RWPE2 (cell line): ENCODE measurements around the gene HOXD4.
A peak's percentile ranks its signal among the peaks of the same experiment; 100 is the strongest.

Experiments used
- ATAC-seq: fragments of 200-7000 bp; cut with Tn5 transposase; 3 replicates; pipeline ENCODE4 v1.9.1; 2021; ENCODE audit warnings: low read depth
- DNase-seq: peaks from one replicate; pipeline ENCODE4 v3.0.0-alpha.2; 2020; ENCODE audit warnings: low spot score
- H3K27ac ChIP-seq: fragments of 450-650 bp; 2 replicates; pipeline ENCODE4 v1.5.1; 2017; ENCODE audit warnings: mild to moderate bottlenecking; ENCODE audit not compliant: poor library complexity, severe bottlenecking
- H3K27me3 ChIP-seq: fragments of 250-450 bp; sonication (Bioruptor Pico); 2 replicates; pipeline ENCODE4 v1.5.1; 2021; ENCODE audit warnings: mild to moderate bottlenecking, moderate library complexity; ENCODE audit not compliant: insufficient read depth, poor library complexity, severe bottlenecking
- H3K36me3 ChIP-seq: fragments of 250-450 bp; sonication (Bioruptor Pico); 2 replicates; pipeline ENCODE4 v1.5.1; 2020; ENCODE audit warnings: low read depth, mild to moderate bottlenecking, moderate library complexity
- H3K4me1 ChIP-seq: fragments of 250-450 bp; sonication (Bioruptor Pico); 2 replicates; pipeline ENCODE4 v1.5.1; 2021; ENCODE audit warnings: mild to moderate bottlenecking, moderate library complexity; ENCODE audit not compliant: insufficient read depth, poor library complexity, severe bottlenecking
- H3K4me3 ChIP-seq: fragments of 250-450 bp; sonication (Bioruptor Pico); 2 replicates; pipeline ENCODE4 v1.5.1; 2021; ENCODE audit warnings: mild to moderate bottlenecking, moderate library complexity; ENCODE audit not compliant: severe bottlenecking
- H3K9me3 ChIP-seq: fragments of 250-450 bp; sonication (Bioruptor Pico); 2 replicates; pipeline ENCODE4 v1.5.1; 2021; ENCODE audit warnings: mild to moderate bottlenecking, moderate library complexity; ENCODE audit not compliant: severe bottlenecking
- CTCF ChIP-seq: fragments of 450-650 bp; IDR thresholded peaks from one replicate; pipeline ENCODE4 v1.5.1; 2017; ENCODE audit warnings: mild to moderate bottlenecking, moderate library complexity; ENCODE audit not compliant: poor library complexity, severe bottlenecking

HOXD4 gene

GRCh38 chr2:176134035-176134434 lies 17.3 kb upstream of the HOXD4 start:
- Histone ChIP-seq H3K27ac (no peak overlapping the region), H3K4me3 (no peak overlapping the region), H3K4me1 (peaks cover 10% of the 10 kb centered on the region), H3K36me3 (no peaks in the 10 kb centered on the region), H3K27me3 (no peaks in the 10 kb centered on the region), H3K9me3 (no peaks in the 10 kb centered on the region)
- DNase-seq = no peak
- no peak for ATAC-seq
- no peak for TF ChIP-seq CTCF

GRCh38 chr2:176135035-176135440 lies 16.3 kb upstream of the HOXD4 start:
- Histone ChIP-seq H3K36me3 (no peaks in the 10 kb centered on the region), H3K27ac (peak overlapping the region; percentile 50), H3K27me3 (no peaks in the 10 kb centered on the region), H3K4me1 (peaks cover 10% of the 10 kb centered on the region), H3K4me3 (no peak overlapping the region), H3K9me3 (no peaks in the 10 kb centered on the region)
- DNase-seq (no peak), ATAC-seq (peak; percentile 30; the same call in 2 of the 3 replicates)
- peak; percentile 33 for TF ChIP-seq CTCF

DNA sequence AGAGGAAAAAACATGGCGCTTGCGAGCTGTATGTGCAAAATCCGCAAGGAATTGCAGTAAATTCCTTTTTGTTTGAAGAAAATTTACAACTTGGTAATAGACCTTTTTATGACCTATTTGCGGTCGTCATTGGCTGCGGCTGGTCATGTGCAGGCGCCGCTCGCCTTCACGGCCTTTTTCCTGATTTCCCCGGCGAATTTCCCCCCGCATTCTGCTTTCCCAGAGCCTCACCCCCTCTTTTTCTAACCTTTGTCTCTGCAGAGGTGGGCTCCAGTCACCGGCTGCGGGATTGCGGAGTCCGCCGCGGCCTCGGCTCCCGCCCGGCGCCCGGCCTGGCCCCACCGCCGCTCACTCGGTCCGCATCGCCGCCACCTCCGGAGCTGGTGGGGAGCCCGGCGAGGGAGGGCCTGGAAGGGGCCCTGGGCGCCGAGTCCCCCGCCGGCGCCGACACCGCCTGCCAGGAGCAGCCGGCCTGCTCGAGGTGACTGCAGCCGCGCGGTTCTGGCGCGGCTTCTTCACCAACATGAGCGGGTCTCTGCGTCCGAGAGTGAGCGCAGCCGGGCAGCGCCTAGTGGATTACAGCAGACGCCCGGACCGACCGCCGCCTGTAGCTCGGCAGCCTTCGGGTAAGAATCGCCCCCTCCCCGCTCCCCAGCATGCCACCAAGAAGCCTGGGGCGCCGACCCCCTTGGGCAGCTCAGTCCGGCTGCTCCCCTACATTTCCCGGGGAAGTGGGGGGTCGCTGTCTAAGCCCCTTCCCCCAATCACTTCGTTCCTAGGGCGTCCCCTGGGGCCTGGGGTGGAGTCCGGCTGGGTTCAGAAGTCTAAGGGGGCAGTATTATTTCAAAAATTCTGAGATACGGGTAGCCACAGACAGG lies 14.7 kb upstream of the HOXD4 start:
- Histone ChIP-seq H3K4me3 (peak overlapping the region; percentile 72), H3K9me3 (no peaks in the 10 kb centered on the region), H3K27me3 (no peaks in the 10 kb centered on the region), H3K36me3 (no peaks in the 10 kb centered on the region), H3K27ac (peak overlapping the region; percentile 50), H3K4me1 (peaks cover 10% of the 10 kb centered on the region)
- no peak for TF ChIP-seq CTCF
- DNase-seq = no peak
- peak; percentile 67 for ATAC-seq

GRCh38 chr2:176137252-176137580 lies 14.1 kb upstream of the HOXD4 start:
- no peak for TF ChIP-seq CTCF
- Histone ChIP-seq H3K4me3 (peak overlapping the region; percentile 72), H3K9me3 (no peaks in the 10 kb centered on the region), H3K27me3 (no peaks in the 10 kb centered on the region), H3K27ac (peak overlapping the region; percentile 50), H3K4me1 (peaks cover 10% of the 10 kb centered on the region), H3K36me3 (no peaks in the 10 kb centered on the region)
- ATAC-seq = no peak
- no peak for DNase-seq

DNA sequence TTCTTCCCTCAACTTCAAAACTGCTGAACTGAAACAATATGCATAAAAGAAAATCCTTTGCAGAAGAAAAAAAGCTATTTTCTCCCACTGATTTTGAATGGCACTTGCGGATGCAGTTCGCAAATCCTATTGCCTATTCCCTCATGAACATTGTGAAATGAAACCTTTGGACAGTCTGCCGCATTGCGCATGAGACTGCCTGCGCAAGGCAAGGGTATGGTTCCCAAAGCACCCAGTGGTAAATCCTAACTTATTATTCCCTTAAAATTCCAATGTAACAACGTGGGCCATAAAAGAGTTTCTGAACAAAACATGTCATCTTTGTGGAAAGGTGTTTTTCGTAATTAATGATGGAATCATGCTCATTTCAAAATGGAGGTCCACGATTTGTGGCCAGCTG lies 13.4 kb upstream of the HOXD4 start:
- Histone ChIP-seq H3K4me1 (peaks cover 10% of the 10 kb centered on the region), H3K4me3 (no peak overlapping the region), H3K9me3 (no peaks in the 10 kb centered on the region), H3K27me3 (no peaks in the 10 kb centered on the region), H3K27ac (no peak overlapping the region), H3K36me3 (no peaks in the 10 kb centered on the region)
- ATAC-seq = no peak
- no peak for TF ChIP-seq CTCF
- no peak for DNase-seq
